ENCODE measurements around the gene MXD3.

The MXD3 gene

DNA sequence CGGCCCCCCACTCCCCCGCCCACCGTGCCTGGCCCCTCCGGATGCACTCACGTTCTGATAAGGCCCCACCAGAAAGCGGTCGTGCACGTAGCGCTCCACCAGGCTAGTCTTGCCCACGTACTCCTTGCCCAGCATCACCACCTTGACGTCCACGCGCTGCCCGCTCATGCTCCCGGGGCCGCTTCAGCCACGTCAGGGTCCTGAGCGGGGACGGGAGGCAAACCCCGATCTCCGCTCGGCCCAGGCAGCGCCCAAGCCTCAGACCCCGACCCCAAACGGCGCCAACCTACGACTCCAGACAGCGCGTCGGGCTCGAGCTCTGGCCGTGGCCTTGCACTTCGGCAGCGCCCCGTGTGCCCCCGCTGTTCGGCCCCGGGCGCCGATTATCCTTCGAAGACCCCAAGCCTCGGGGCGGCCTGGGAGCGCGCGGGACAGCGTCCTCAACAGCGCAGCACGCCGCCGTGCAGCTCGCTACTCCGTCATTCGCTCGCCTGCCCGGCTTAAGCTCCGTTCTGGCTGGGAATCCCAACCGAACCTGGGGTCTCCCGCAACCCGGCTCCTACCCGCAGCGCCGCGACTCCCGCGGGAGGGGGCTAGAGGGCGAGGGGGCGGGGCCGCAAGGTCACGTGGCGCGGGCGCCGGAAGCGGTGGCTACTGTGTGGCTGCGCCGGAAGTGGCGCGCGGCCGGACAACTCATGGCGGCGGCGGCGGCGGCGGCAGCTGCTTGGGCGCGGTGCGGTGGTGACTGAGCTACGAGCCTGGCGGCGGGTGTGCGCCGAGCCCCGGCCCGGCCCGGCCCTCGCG, 8.4 kb downstream of the MXD3 start, which contains the start of the genes PRELID1 and RAB24:
TSS of gene PRELID1 (plus strand) at position 679 of the 804 bp plus-strand sequence. CDS start 187 bp downstream, outside the sequence.
TSS of gene RAB24 (minus strand) at position 599 of the 804 bp plus-strand sequence. CDS start at position 168, 431 bp downstream.
- DNase-seq (ENCODE audit: low read depth in 2 of 2): peak; percentile 86 to 89

GRCh38 chr5:177302354-177303110, 9.2 kb downstream of the MXD3 start:
- no peak for DNase-seq (ENCODE audit: low read depth in 2 of 2)

DNA sequence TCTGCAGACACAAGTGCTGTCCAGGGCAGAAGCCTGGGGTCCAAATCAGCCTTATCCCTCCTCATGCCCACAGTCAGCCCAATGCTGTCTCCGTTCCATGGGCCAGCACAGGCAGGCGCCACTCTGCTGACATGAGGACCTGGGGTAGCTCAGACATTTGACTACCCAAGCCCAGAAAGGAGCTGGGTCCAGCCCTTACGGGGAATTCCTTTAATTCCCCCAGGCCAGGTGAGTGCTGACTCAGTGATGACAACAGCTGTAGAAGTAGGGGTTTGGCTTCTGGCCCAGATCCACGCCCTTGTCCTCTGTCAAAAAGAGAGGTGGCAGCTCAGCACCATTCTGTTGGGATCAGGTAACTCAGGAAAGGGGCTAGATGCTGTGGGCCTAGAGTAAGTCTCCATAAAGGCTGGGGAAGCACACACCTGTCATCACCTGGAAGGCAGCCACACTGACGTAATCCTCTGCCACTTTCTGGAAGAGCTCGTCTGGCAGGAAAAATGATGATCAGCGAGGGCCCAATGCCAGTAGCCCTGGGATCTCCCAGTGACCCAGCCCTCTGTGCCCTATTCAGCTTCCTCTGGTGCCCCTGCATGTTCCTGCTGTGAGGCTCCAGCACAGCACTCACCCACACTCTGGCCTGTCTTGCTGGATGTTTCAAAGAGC, 10.1 kb downstream of the MXD3 start:
- no peak for DNase-seq (ENCODE audit: low read depth in 2 of 2)

- DNase-seq (ENCODE audit: low read depth in 2 of 2): no peak
Observed at GRCh38 chr5:177300951-177301350, 10.7 kb downstream of the MXD3 start.

DNA sequence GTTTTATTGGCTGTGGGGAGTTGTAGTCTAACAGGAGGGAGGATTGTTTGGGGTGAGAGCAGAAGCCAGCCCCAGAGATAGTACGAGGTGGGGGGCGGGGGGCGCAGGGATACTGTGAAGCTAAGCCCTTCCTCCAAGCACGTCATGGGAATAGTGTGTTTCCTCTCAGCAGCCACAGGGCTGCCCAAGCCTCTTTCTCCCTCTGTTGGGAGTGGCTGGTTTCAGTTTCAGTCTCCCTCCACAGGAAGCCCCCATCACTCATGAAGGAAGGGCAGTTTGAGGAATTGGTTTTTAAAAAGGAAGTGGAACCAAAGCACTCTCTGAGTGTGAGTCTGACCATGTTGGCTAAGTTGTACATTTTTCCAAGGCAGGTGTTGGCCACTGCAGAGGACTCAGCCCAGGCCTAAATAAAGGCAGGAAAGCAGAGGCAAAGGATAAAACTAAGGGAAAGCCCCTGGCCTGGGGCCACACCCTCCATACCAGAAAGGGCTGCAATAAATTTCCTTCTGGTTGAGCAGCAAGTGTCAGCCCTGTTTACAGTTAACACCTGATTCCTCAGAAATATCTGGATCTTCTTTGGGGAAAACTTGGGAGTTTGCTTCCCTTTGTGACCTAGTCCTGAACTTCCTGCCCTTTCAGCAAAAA, 11.3 kb downstream of the MXD3 start:
- DNase-seq (ENCODE audit: low read depth in 2 of 2): no peak

DNA sequence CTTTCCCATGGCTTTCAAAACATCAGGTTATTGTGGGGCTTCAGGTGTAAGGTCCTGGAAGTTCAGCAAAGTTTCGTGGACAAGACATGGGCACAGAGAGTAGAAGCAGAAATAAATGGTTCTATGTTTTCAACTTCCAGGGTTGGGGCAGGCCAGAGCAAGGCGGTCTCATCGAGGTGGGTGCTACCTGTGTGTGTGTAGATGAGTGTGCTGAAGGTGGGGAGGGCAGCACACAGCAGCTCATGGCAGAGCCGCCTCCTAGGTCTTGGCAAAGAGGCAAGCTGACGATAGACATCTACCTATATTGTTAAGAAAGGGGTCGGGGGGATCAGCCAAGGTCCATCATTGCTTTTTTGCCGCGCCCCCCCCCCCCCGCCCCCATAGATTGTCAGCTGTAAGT, 12.0 kb downstream of the MXD3 start:
- no peak for DNase-seq (ENCODE audit: low read depth in 2 of 2)

DNA sequence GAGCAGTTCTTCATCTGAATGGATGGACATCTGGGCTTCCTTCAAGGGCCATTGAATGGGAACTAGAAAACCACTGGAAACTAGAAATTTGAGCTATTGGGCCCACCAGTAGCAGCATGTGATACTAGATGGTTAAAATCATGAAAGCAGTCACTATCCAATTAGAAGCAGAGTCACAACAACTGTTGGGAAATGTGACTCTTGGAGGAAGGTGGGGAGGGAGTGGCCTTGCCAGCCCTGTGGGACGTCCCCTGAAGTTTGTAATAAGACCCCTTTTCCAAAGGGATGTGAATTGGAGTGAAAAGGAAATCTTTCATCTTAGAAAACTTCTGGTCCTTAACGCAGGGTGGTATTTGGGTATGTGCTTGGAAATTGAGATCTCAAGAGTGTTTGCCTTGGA, 13.8 kb downstream of the MXD3 start:
- no peak for DNase-seq (ENCODE audit: low read depth in 2 of 2)

DNA sequence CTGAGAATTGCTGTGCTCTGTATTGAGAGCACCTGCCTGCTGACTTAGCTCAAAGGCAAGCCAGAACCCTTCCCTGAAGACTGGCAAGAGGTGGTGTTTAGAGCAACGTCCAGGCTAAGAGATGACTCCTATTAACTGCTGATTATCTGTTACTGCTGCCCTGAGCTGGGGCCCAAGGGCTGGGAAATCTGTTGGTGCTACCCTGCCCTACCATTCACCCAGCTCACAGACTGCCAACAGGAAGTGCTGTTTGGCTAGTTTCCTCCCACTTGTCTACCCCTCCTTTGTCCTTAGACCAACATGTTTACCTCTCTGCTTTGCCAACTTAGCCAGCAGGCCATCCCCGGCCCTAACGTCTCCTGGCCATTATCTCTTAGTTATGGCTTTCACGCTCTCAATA, 15.1 kb downstream of the MXD3 start:
- no peak for DNase-seq (ENCODE audit: low read depth in 2 of 2)

GRCh38 chr5:177295924-177296323, 15.8 kb downstream of the MXD3 start:
- no peak for DNase-seq (ENCODE audit: low read depth in 2 of 2)

GRCh38 chr5:177294632-177295031, 17.1 kb downstream of the MXD3 start:
- no peak for DNase-seq (ENCODE audit: low read depth in 2 of 2)

GRCh38 chr5:177293819-177294581, 17.7 kb downstream of the MXD3 start:
- DNase-seq (ENCODE audit: low read depth in 2 of 2): no peak

- no peak for DNase-seq (ENCODE audit: low read depth in 2 of 2)
Observed at GRCh38 chr5:177291735-177292134, 20.0 kb downstream of the MXD3 start.

DNA sequence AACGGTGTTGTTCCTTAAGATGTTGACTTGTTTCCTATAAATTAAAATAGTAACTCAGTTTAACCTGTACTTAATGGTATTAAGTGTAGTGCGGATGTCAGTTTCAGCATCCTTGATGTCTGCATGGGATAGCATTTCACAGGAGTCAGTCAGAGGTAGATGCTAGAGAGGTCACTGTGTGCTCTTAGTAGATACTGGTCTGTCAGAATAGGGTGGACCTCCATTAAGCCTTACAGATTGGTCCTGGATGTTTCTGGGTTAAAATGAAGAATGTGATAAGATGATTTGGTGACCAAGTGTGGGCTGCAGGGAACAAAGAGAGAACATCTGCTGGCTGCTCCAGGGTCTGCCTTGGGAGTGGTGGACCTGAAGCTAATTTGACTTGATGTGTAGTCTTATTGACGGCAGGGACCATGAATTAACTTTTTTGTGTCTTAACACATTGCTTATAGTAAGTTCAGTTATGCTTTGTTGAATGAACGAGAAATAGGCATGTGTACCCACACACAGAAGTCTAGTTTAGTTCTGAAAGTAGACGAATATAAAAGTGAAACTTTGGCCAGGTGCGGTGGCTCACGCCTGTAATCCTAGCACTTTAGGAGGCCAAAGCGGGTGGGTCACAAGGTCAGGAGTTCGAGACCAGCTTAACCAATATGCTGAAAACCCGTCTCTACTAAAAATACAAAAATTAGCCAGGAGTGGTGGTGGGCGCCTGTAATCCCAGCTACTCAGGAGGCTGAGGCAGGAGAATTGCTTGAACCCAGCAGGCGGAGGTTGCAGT, 20.7 kb downstream of the MXD3 start:
- DNase-seq (ENCODE audit: low read depth in 2 of 2): no peak

DNA sequence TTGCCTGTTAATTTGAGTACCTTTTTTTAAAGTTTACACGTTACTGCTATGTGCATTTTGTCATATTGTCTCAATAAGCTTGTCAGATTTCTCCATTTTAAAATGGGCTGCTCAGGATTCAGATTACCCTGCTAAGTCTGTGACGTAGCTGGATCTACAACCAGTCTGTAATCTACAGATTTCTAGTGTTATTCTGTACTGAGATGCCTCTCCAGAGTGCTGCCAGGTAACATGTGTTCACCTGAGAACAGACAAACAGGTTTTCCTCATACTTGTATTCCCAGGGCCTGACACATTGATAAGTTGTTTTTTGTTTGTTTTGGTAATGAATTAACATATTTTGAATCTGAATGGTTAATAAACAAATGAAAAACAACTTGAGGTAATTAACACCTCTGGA, 23.5 kb downstream of the MXD3 start:
- DNase-seq (ENCODE audit: low read depth in 2 of 2): no peak

GRCh38 chr5:177276886-177277285, 34.8 kb downstream of the MXD3 start:
- DNase-seq (ENCODE audit: low read depth in 2 of 2): no peak

- no peak for DNase-seq (ENCODE audit: low read depth in 2 of 2)
Observed at GRCh38 chr5:177275883-177276282, 35.8 kb downstream of the MXD3 start.

- no peak for DNase-seq (ENCODE audit: low read depth in 2 of 2)
Observed at GRCh38 chr5:177271113-177271512, 40.6 kb downstream of the MXD3 start.

GRCh38 chr5:177270653-177271052, 41.0 kb downstream of the MXD3 start:
- no peak for DNase-seq (ENCODE audit: low read depth in 2 of 2)

- DNase-seq (ENCODE audit: low read depth in 2 of 2): no peak
Observed at GRCh38 chr5:177269976-177270375, 41.7 kb downstream of the MXD3 start.

- DNase-seq (ENCODE audit: low read depth in 2 of 2): no peak
Observed at GRCh38 chr5:177269232-177269895, 42.3 kb downstream of the MXD3 start.
